T follicular helper cell (primary cell): ENCODE measurements around the gene BIK.
"Not testable (repeated sequence)": the region's sequence is repeated elsewhere in the genome, so short reads cannot be mapped to it uniquely, and the experiment has no call there.

Experiments used
- DNase-seq: peaks from one replicate; pipeline ENCODE4 v3.0.0-alpha.2; 2020; ENCODE audit warnings: low read depth

The BIK gene

GRCh38 chr22:43136255-43136654 is 25.7 kb downstream of the BIK start:
- no peak for DNase-seq

- DNase-seq, result no peak
Measured at GRCh38 chr22:43136801-43137200, 26.3 kb downstream of the BIK start.

- peak; percentile 59 for DNase-seq
Measured at GRCh38 chr22:43142880-43143562, 32.5 kb downstream of the BIK start, which contains the start of gene MCAT. MCAT (minus strand) TSS chr22:43143398; CDS start chr22:43143348, 50 bp downstream.

- no peak for DNase-seq
Measured at GRCh38 chr22:43144949-43145348, 34.4 kb downstream of the BIK start.

GRCh38 chr22:43145371-43145770 is 34.8 kb downstream of the BIK start:
- DNase-seq, result not testable (repeated sequence)

- not testable (repeated sequence) for DNase-seq
Measured at GRCh38 chr22:43146332-43146731, 35.8 kb downstream of the BIK start.

GRCh38 chr22:43147821-43148220 is 37.3 kb downstream of the BIK start:
- DNase-seq, result no peak

- no peak for DNase-seq
Measured at GRCh38 chr22:43148581-43148980, 38.0 kb downstream of the BIK start.

GRCh38 chr22:43150731-43151206 is 40.2 kb downstream of the BIK start:
- DNase-seq, result no peak

- DNase-seq, result peak; percentile 48
Measured at GRCh38 chr22:43151251-43152002, 40.9 kb downstream of the BIK start, which contains the start of gene TSPO. TSPO (plus strand) TSS chr22:43151559; CDS start chr22:43159239, 7,680 bp downstream.

- DNase-seq, result no peak
Measured at GRCh38 chr22:43152003-43152356, 41.4 kb downstream of the BIK start.

GRCh38 chr22:43152357-43153071 is 42.0 kb downstream of the BIK start:
- peak; percentile 36 for DNase-seq

- DNase-seq, result no peak
Measured at GRCh38 chr22:43153899-43154298, 43.3 kb downstream of the BIK start.

- DNase-seq, result no peak
Measured at GRCh38 chr22:43154887-43155536, 44.5 kb downstream of the BIK start.

- DNase-seq, result no peak
Measured at GRCh38 chr22:43155789-43156188, 45.2 kb downstream of the BIK start.

- DNase-seq, result no peak
Measured at GRCh38 chr22:43156413-43156812, 45.9 kb downstream of the BIK start.

- DNase-seq, result no peak
Measured at GRCh38 chr22:43157874-43158546, 47.5 kb downstream of the BIK start.

- DNase-seq, result no peak
Measured at GRCh38 chr22:43158778-43159483, 48.4 kb downstream of the BIK start.

- no peak for DNase-seq
Measured at GRCh38 chr22:43159484-43160178, 49.1 kb downstream of the BIK start.

- DNase-seq, result no peak
Measured at GRCh38 chr22:43160497-43161126, 50.1 kb downstream of the BIK start.
